ENCODE data around the gene AP4M1.
A peak's percentile ranks its signal among the peaks of the same experiment; 100 is the strongest.

Gene AP4M1

DNA sequence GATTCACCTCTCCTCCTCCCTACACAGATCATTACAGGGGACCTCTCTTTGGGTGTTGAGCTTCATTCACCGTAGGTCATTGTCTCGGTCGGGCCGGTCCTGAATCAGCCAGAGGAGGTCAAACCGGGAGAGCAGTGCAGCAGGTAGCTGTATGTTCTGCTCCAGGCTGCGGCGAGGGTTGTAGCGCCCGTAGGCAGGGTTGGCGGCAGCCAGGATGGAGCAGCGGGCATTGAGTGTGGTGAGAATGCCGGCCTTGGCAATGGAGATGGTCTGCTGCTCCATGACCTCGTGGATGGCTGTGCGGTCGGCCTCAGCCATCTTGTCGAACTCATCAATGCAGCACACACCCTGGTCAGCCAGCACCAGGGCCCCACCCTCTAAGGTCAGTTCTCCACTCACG is 5.7 kb upstream of the AP4M1 start:
- no peaks in the 10 kb centered on the region for H4K20me1 ChIP-seq (ENCODE audit: insufficient read depth, low read length)
- TF ChIP-seq CTCF (IDR thresholded peaks at IDR 0.05; ENCODE audit: low read length) (no peak), EZH2 (IDR thresholded peaks at IDR 0.05; ENCODE audit: borderline replicate concordance, low read length) (no peak)
- H3K27me3 ChIP-seq (ENCODE audit: insufficient read depth, low read length): no peaks in the 10 kb centered on the region
- H2AFZ ChIP-seq (ENCODE audit: low read length): no peak overlapping the region
- no peaks in the 10 kb centered on the region for H3K9me2 ChIP-seq (ENCODE audit: low read depth, low read length)
- H3K27ac ChIP-seq (ENCODE audit: low read depth, low read length, poor library complexity, severe bottlenecking): no peak overlapping the region
- peaks cover 7% of the 10 kb centered on the region for H3K4me1 ChIP-seq (ENCODE audit: insufficient read depth, low read length, severe bottlenecking)
- no peak overlapping the region for H3K4me2 ChIP-seq (ENCODE audit: low read length)
- H3K9ac ChIP-seq (ENCODE audit: low read length): no peak overlapping the region
- H3K4me3 ChIP-seq (ENCODE audit: low read depth, low read length, poor library complexity, severe bottlenecking): no peak overlapping the region
- H3K36me3 ChIP-seq (ENCODE audit: insufficient read depth, low read length): peaks cover 97% of the 10 kb centered on the region
- H3F3A ChIP-seq (ENCODE audit: insufficient read depth, low read length): peaks cover 17% of the 10 kb centered on the region; the same call in 1 of the 2 replicates
- peaks cover 10% of the 10 kb centered on the region for H3K79me2 ChIP-seq (ENCODE audit: insufficient read depth, low read length)
- H3K9me3 ChIP-seq (ENCODE audit: low read length): no peaks in the 10 kb centered on the region

- TF ChIP-seq EZH2 (IDR thresholded peaks at IDR 0.05; ENCODE audit: borderline replicate concordance, low read length) (no peak), CTCF (IDR thresholded peaks at IDR 0.05; ENCODE audit: low read length) (no peak)
- Histone ChIP-seq H3K9me2 (ENCODE audit: low read depth, low read length) (no peaks in the 10 kb centered on the region), H3K27ac (ENCODE audit: low read depth, low read length, poor library complexity, severe bottlenecking) (no peak overlapping the region), H3K36me3 (ENCODE audit: insufficient read depth, low read length) (peaks cover 69% of the 10 kb centered on the region), H3K4me3 (ENCODE audit: low read depth, low read length, poor library complexity, severe bottlenecking) (no peak overlapping the region), H2AFZ (ENCODE audit: low read length) (no peak overlapping the region), H3K27me3 (ENCODE audit: insufficient read depth, low read length) (no peaks in the 10 kb centered on the region), H3K9ac (ENCODE audit: low read length) (no peak overlapping the region), H3K4me1 (ENCODE audit: insufficient read depth, low read length, severe bottlenecking) (peaks cover 17% of the 10 kb centered on the region), H3K79me2 (ENCODE audit: insufficient read depth, low read length) (peaks cover 10% of the 10 kb centered on the region), H3K4me2 (ENCODE audit: low read length) (no peak overlapping the region), H4K20me1 (ENCODE audit: insufficient read depth, low read length) (no peaks in the 10 kb centered on the region), H3K9me3 (ENCODE audit: low read length) (no peaks in the 10 kb centered on the region), H3F3A (ENCODE audit: insufficient read depth, low read length) (0 out of 2 replicates have a peak, but pooled peaks cover 5% of the 10 kb centered on the region)
Measured at GRCh38 chr7:100098913-100099312, 2.5 kb upstream of the AP4M1 start.

GRCh38 chr7:100099452-100099851 is 2.0 kb upstream of the AP4M1 start:
- peak overlapping the region; percentile 87 for H3K4me3 ChIP-seq (ENCODE audit: low read depth, low read length, poor library complexity, severe bottlenecking)
- H3K9me2 ChIP-seq (ENCODE audit: low read depth, low read length): no peaks in the 10 kb centered on the region
- peak overlapping the region; percentile 74 for H3K4me2 ChIP-seq (ENCODE audit: low read length)
- no peak overlapping the region for H3K27ac ChIP-seq (ENCODE audit: low read depth, low read length, poor library complexity, severe bottlenecking)
- peaks cover 17% of the 10 kb centered on the region for H3K4me1 ChIP-seq (ENCODE audit: insufficient read depth, low read length, severe bottlenecking)
- peaks cover 10% of the 10 kb centered on the region for H3K79me2 ChIP-seq (ENCODE audit: insufficient read depth, low read length)
- TF ChIP-seq EZH2 (IDR thresholded peaks at IDR 0.05; ENCODE audit: borderline replicate concordance, low read length) (no peak), CTCF (IDR thresholded peaks at IDR 0.05; ENCODE audit: low read length) (no peak)
- peak overlapping the region; percentile 98; the same call in 1 of the 2 replicates for H3K9ac ChIP-seq (ENCODE audit: low read length)
- H3K27me3 ChIP-seq (ENCODE audit: insufficient read depth, low read length): no peaks in the 10 kb centered on the region
- H3F3A ChIP-seq (ENCODE audit: insufficient read depth, low read length): 0 out of 2 replicates have a peak, but pooled peaks cover 4% of the 10 kb centered on the region
- no peaks in the 10 kb centered on the region for H4K20me1 ChIP-seq (ENCODE audit: insufficient read depth, low read length)
- peaks cover 63% of the 10 kb centered on the region for H3K36me3 ChIP-seq (ENCODE audit: insufficient read depth, low read length)
- no peaks in the 10 kb centered on the region for H3K9me3 ChIP-seq (ENCODE audit: low read length)
- H2AFZ ChIP-seq (ENCODE audit: low read length): no peak overlapping the region
